ENCODE results near the gene GRIA2.

The GRIA2 gene

GRCh38 chr4:157405070-157405469 is 184.5 kb downstream of the GRIA2 start:
- DNase-seq = no peak
